A673 (cell line): Measurements from ENCODE around the gene CARS1. TPM values are rescaled to one million over a fixed set of nuclear protein-coding genes. Genes with fewer than 3 reads are reported as not detected.

Experiments used
- BruUV-seq: library from RNA; stranded (reverse); fragments of 400-500 nt; replicated peaks from 2 replicates; lab custom pipeline; 2021; lab: Mats Ljungman, UMichigan
- CTCF ChIA-PET: fragments of 300-600 bp; sonication (Branson Sonifier 250); formaldehyde crosslinking; loops from one replicate; lab custom pipeline; 2022; ENCODE audit warnings: antibody characterized with exemption; lab: Charles Lee
- POLR2A ChIA-PET: fragments of 300-600 bp; sonication (Branson Sonifier 250); formaldehyde crosslinking; loops from one replicate; lab custom pipeline; 2022; ENCODE audit warnings: antibody characterized with exemption; ENCODE audit not compliant: low non-redundant PET; lab: Charles Lee
- DNase-seq: peaks from one replicate; pipeline ENCODE4 v3.0.0-alpha.2; 2015; ENCODE audit warnings: low spot score
- H3K27ac ChIP-seq: fragments of 200-600 bp; sonication (generic); 2 replicates; pipeline ENCODE4 v1.5.1; 2016; ENCODE audit warnings: mixed run types, low read depth, mild to moderate bottlenecking, mixed read lengths, antibody characterized with exemption, low read length; ENCODE audit not compliant: poor library complexity, severe bottlenecking
- H3K27me3 ChIP-seq: fragments of 200-600 bp; sonication (generic); replicated peaks from 2 replicates; pipeline ENCODE4 v1.6.1; 2017; ENCODE audit warnings: mixed run types, low read depth, mild to moderate bottlenecking, mixed read lengths, antibody characterized with exemption, low read length; ENCODE audit not compliant: insufficient read depth, poor library complexity
- H3K36me3 ChIP-seq: fragments of 200-600 bp; sonication (generic); 2 replicates; pipeline ENCODE4 v1.6.1; 2016; ENCODE audit warnings: mixed run types, mild to moderate bottlenecking, mixed read lengths, antibody characterized with exemption, low read length; ENCODE audit not compliant: insufficient read depth, poor library complexity, severe bottlenecking
- H3K4me1 ChIP-seq: fragments of 200-600 bp; sonication (generic); 2 replicates; pipeline ENCODE4 v1.6.1; 2017; ENCODE audit warnings: mixed run types, mild to moderate bottlenecking, mixed read lengths, antibody characterized with exemption, low read length; ENCODE audit not compliant: insufficient read depth, poor library complexity, severe bottlenecking
- H3K4me3 ChIP-seq: fragments of 200-600 bp; sonication (generic); 2 replicates; pipeline ENCODE4 v1.5.1; 2016; ENCODE audit warnings: low read depth, mixed run types, mild to moderate bottlenecking, mixed read lengths, low read length; ENCODE audit not compliant: poor library complexity, severe bottlenecking
- H3K9me3 ChIP-seq: fragments of 200-600 bp; sonication (generic); 2 replicates; pipeline ENCODE4 v1.6.1; 2016; ENCODE audit warnings: mixed run types, low read depth, mild to moderate bottlenecking, mixed read lengths, antibody characterized with exemption, low read length; ENCODE audit not compliant: poor library complexity, severe bottlenecking
- CTCF ChIP-seq: fragments of 300-800, 200-600 bp; sonication (generic); conservative IDR thresholded peaks from 2 replicates; pipeline ENCODE4 v1.5.1; 2017; ENCODE audit warnings: low read depth, mild to moderate bottlenecking, antibody characterized with exemption, low read length, moderate library complexity, mixed read lengths
- EZH2 ChIP-seq: fragments of 200-600 bp; sonication (generic); IDR thresholded peaks from 2 replicates; pipeline ENCODE4 v1.6.1; 2017; ENCODE audit warnings: borderline replicate concordance, low read depth, mild to moderate bottlenecking, mixed read lengths, antibody characterized with exemption, low read length; ENCODE audit not compliant: poor library complexity, severe bottlenecking
- intact Hi-C: fragments of 100-400 bp; cut with micrococcal nuclease; formaldehyde crosslinking; loops from one replicate; pipeline ENCODE4 v1.10.0; 2022; ENCODE audit not compliant: unreplicated experiment
- total RNA-seq: library from RNA; stranded (reverse); gene quantifications from 2 replicates; pipeline ENCODE4 v1.2.3, GENCODE V29; 2021

CARS1 gene
- total RNA-seq, 1 experiment from 2014 or later, result 76.4 TPM

- Histone ChIP-seq H3K36me3 (no peaks in the 10 kb centered on the region), H3K27ac (no peak overlapping the region), H3K4me3 (no peak overlapping the region), H3K9me3 (no peaks in the 10 kb centered on the region), H3K4me1 (no peaks in the 10 kb centered on the region), H3K27me3 (no peaks in the 10 kb centered on the region)
- no TSS peak for BruUV-seq
- intact Hi-C loops, result loop anchor here (5.0 kb wide), 1 partner anchor 120 kb away; the partner anchor contains the start of gene MRGPRG
- ChIA-PET CTCF (no interaction called here), POLR2A (no interaction called here)
- no peak for TF ChIP-seq CTCF
- no peak for TF ChIP-seq EZH2
- DNase-seq, result no peak
Measured at GRCh38 chr11:3096909-3097530, 39.8 kb upstream of the CARS1 start.

- intact Hi-C loops, result loop anchor here (5.0 kb wide), 1 partner anchor 121 kb away; the partner anchor contains the start of gene MRGPRG
- Histone ChIP-seq H3K27me3 (no peaks in the 10 kb centered on the region), H3K4me3 (no peak overlapping the region), H3K4me1 (no peaks in the 10 kb centered on the region), H3K36me3 (no peaks in the 10 kb centered on the region), H3K9me3 (no peaks in the 10 kb centered on the region), H3K27ac (no peak overlapping the region)
- DNase-seq, result peak; percentile 92
- BruUV-seq, result no TSS peak
- ChIA-PET CTCF (interaction anchor here (0.7 kb wide), 1 partner anchor 47 kb away, joined by 4 read pairs; no protein-coding TSS in a partner anchor), POLR2A (interaction anchor here (0.6 kb wide), 1 partner anchor 103 kb away, joined by 3 read pairs; the partner anchor contains the start of gene NAP1L4)
- TF ChIP-seq EZH2 (no peak), CTCF (no peak)
Measured at GRCh38 chr11:3095712-3096361, 38.6 kb upstream of the CARS1 start.

GRCh38 chr11:3094223-3094824 is 37.1 kb upstream of the CARS1 start:
- Histone ChIP-seq H3K9me3 (no peaks in the 10 kb centered on the region), H3K27ac (no peak overlapping the region), H3K4me3 (no peak overlapping the region), H3K36me3 (no peaks in the 10 kb centered on the region), H3K27me3 (no peaks in the 10 kb centered on the region), H3K4me1 (no peaks in the 10 kb centered on the region)
- no peak for DNase-seq
- ChIA-PET CTCF (interaction anchor here (0.5 kb wide), 1 partner anchor 166 kb away, joined by 3 read pairs; no protein-coding TSS in a partner anchor), POLR2A (no interaction called here)
- intact Hi-C loops, result no loop called here
- no peak for TF ChIP-seq EZH2
- TF ChIP-seq CTCF, result no peak
- no TSS peak for BruUV-seq
